ENCODE data around the gene ZNF628.

Gene ZNF628

GRCh38 chr19:55486043-55486970, 9.9 kb downstream of the ZNF628 start:
- H3K4me1 ChIP-seq (ENCODE audit: control insufficient read depth, insufficient read depth, low read length, poor library complexity, severe bottlenecking), result peaks cover 46% of the 10 kb centered on the region
- peaks cover 13% of the 10 kb centered on the region for H3K36me3 ChIP-seq (ENCODE audit: control insufficient read depth, insufficient read depth, low read length)
- H3K27ac ChIP-seq (ENCODE audit: low read depth, low read length, severe bottlenecking), result peak overlapping the region; percentile 97
- WGBS, 2 experiments (ENCODE audit: insufficient coverage in 2 of 2), result 63 to 70% methylated on average over 44 to 47 of the region's 53 CpGs
- no peaks in the 10 kb centered on the region for H3K9me3 ChIP-seq (ENCODE audit: control insufficient read depth, low read length)
- H3K4me3 ChIP-seq (ENCODE audit: extremely low read depth, insufficient read depth, low read length, poor library complexity, severe bottlenecking), result peak overlapping the region; percentile 79

GRCh38 chr19:55486971-55487923, 10.8 kb downstream of the ZNF628 start:
- Histone ChIP-seq H3K9me3 (ENCODE audit: control insufficient read depth, low read length) (no peaks in the 10 kb centered on the region), H3K4me3 (ENCODE audit: extremely low read depth, insufficient read depth, low read length, poor library complexity, severe bottlenecking) (peak overlapping the region; percentile 16), H3K36me3 (ENCODE audit: control insufficient read depth, insufficient read depth, low read length) (peaks cover 10% of the 10 kb centered on the region), H3K27ac (ENCODE audit: low read depth, low read length, severe bottlenecking) (peak overlapping the region; percentile 97), H3K4me1 (ENCODE audit: control insufficient read depth, insufficient read depth, low read length, poor library complexity, severe bottlenecking) (peaks cover 46% of the 10 kb centered on the region)
- 17 to 22% methylated on average over 13 to 18 of the region's 27 CpGs for WGBS, 2 experiments (ENCODE audit: insufficient coverage in 2 of 2)

- peaks cover 46% of the 10 kb centered on the region for H3K4me1 ChIP-seq (ENCODE audit: control insufficient read depth, insufficient read depth, low read length, poor library complexity, severe bottlenecking)
- H3K27ac ChIP-seq (ENCODE audit: low read depth, low read length, severe bottlenecking), result peak within 1 kb of the TSS; percentile 97
- H3K36me3 ChIP-seq (ENCODE audit: control insufficient read depth, insufficient read depth, low read length), result peaks cover 4% of the 10 kb centered on the region
- H3K9me3 ChIP-seq (ENCODE audit: control insufficient read depth, low read length), result no peaks in the 10 kb centered on the region
- H3K4me3 ChIP-seq (ENCODE audit: extremely low read depth, insufficient read depth, low read length, poor library complexity, severe bottlenecking), result peak within 1 kb of the TSS; percentile 18
- 14 to 18% methylated on average over 5 to 7 of the region's 21 CpGs for WGBS, 2 experiments (ENCODE audit: insufficient coverage in 2 of 2)
Measured at GRCh38 chr19:55487924-55488687, 11.7 kb downstream of the ZNF628 start, which contains the start of gene SSC5D. Gene SSC5D, plus strand, starts transcription at chr19:55488436. Its CDS starts 154 bp downstream, at chr19:55488590.

GRCh38 chr19:55488986-55489710, 12.7 kb downstream of the ZNF628 start:
- Histone ChIP-seq H3K4me3 (ENCODE audit: extremely low read depth, insufficient read depth, low read length, poor library complexity, severe bottlenecking) (no peak overlapping the region), H3K27ac (ENCODE audit: low read depth, low read length, severe bottlenecking) (no peak overlapping the region), H3K4me1 (ENCODE audit: control insufficient read depth, insufficient read depth, low read length, poor library complexity, severe bottlenecking) (peaks cover 40% of the 10 kb centered on the region), H3K9me3 (ENCODE audit: control insufficient read depth, low read length) (no peaks in the 10 kb centered on the region), H3K36me3 (ENCODE audit: control insufficient read depth, insufficient read depth, low read length) (no peaks in the 10 kb centered on the region)
- WGBS, 2 experiments (ENCODE audit: insufficient coverage in 2 of 2), result 67 to 75% methylated on average over 19 to 30 of the region's 36 CpGs

- 73 to 77% methylated on average over 12 to 13 of the region's 21 CpGs for WGBS, 2 experiments (ENCODE audit: insufficient coverage in 2 of 2)
- Histone ChIP-seq H3K4me1 (ENCODE audit: control insufficient read depth, insufficient read depth, low read length, poor library complexity, severe bottlenecking) (peaks cover 36% of the 10 kb centered on the region), H3K4me3 (ENCODE audit: extremely low read depth, insufficient read depth, low read length, poor library complexity, severe bottlenecking) (no peak overlapping the region), H3K36me3 (ENCODE audit: control insufficient read depth, insufficient read depth, low read length) (no peaks in the 10 kb centered on the region), H3K27ac (ENCODE audit: low read depth, low read length, severe bottlenecking) (no peak overlapping the region), H3K9me3 (ENCODE audit: control insufficient read depth, low read length) (no peaks in the 10 kb centered on the region)
Measured at GRCh38 chr19:55489711-55490477, 13.5 kb downstream of the ZNF628 start.

- Histone ChIP-seq H3K4me1 (ENCODE audit: control insufficient read depth, insufficient read depth, low read length, poor library complexity, severe bottlenecking) (peaks cover 33% of the 10 kb centered on the region), H3K4me3 (ENCODE audit: extremely low read depth, insufficient read depth, low read length, poor library complexity, severe bottlenecking) (no peak overlapping the region), H3K36me3 (ENCODE audit: control insufficient read depth, insufficient read depth, low read length) (no peaks in the 10 kb centered on the region), H3K27ac (ENCODE audit: low read depth, low read length, severe bottlenecking) (no peak overlapping the region), H3K9me3 (ENCODE audit: control insufficient read depth, low read length) (no peaks in the 10 kb centered on the region)
- 85 to 91% methylated on average over 33 to 47 of the region's 52 CpGs for WGBS, 2 experiments (ENCODE audit: insufficient coverage in 2 of 2)
Measured at GRCh38 chr19:55490478-55491432, 14.3 kb downstream of the ZNF628 start.

GRCh38 chr19:55491546-55492360, 15.3 kb downstream of the ZNF628 start:
- no peaks in the 10 kb centered on the region for H3K36me3 ChIP-seq (ENCODE audit: control insufficient read depth, insufficient read depth, low read length)
- H3K9me3 ChIP-seq (ENCODE audit: control insufficient read depth, low read length), result no peaks in the 10 kb centered on the region
- no peak overlapping the region for H3K4me3 ChIP-seq (ENCODE audit: extremely low read depth, insufficient read depth, low read length, poor library complexity, severe bottlenecking)
- WGBS, 2 experiments (ENCODE audit: insufficient coverage in 2 of 2), result 94 to 96% methylated on average over 14 to 15 of the region's 24 CpGs
- peaks cover 23% of the 10 kb centered on the region for H3K4me1 ChIP-seq (ENCODE audit: control insufficient read depth, insufficient read depth, low read length, poor library complexity, severe bottlenecking)
- no peak overlapping the region for H3K27ac ChIP-seq (ENCODE audit: low read depth, low read length, severe bottlenecking)

GRCh38 chr19:55492362-55492944, 16.0 kb downstream of the ZNF628 start:
- peaks cover 18% of the 10 kb centered on the region for H3K4me1 ChIP-seq (ENCODE audit: control insufficient read depth, insufficient read depth, low read length, poor library complexity, severe bottlenecking)
- H3K36me3 ChIP-seq (ENCODE audit: control insufficient read depth, insufficient read depth, low read length), result no peaks in the 10 kb centered on the region
- no peak overlapping the region for H3K4me3 ChIP-seq (ENCODE audit: extremely low read depth, insufficient read depth, low read length, poor library complexity, severe bottlenecking)
- no peaks in the 10 kb centered on the region for H3K9me3 ChIP-seq (ENCODE audit: control insufficient read depth, low read length)
- H3K27ac ChIP-seq (ENCODE audit: low read depth, low read length, severe bottlenecking), result no peak overlapping the region
- 82 to 83% methylated on average over 9 to 10 of the region's 12 CpGs for WGBS, 2 experiments (ENCODE audit: insufficient coverage in 2 of 2)
